A549 (cell line): ENCODE measurements around the gene PARD3B.

Experiments
- JUN ChIP-seq, 2 experiments: fragments of >200 bp; sonication (Bioruptor Twin); formaldehyde crosslinking; IDR thresholded peaks; 2 replicates in 1 of 2; 3 replicates in 1 of 2; pipeline ENCODE4 v1.6.1; 2016 to 2017
- POLR2A ChIP-seq: IDR thresholded peaks from 2 replicates; pipeline ENCODE4 v1.6.1; 2012; ENCODE audit warnings: mild to moderate bottlenecking, low read length
- RFX5 ChIP-seq: fragments of 450-650 bp; IDR thresholded peaks from 2 replicates; pipeline ENCODE4 v1.7.1; 2014; ENCODE audit warnings: antibody characterized with exemption, mild to moderate bottlenecking, moderate library complexity
- TF ChIP-seq, protein P1 (sequence below): fragments of >200 bp; sonication (Bioruptor Twin); formaldehyde crosslinking; IDR thresholded peaks from 3 replicates; pipeline ENCODE4 v1.6.1; 2016
- TF ChIP-seq, protein P2 (sequence below): fragments of >200 bp; sonication (Bioruptor Twin); formaldehyde crosslinking; IDR thresholded peaks from 3 replicates; pipeline ENCODE4 v1.5.1; 2016
- TF ChIP-seq, protein P3 (sequence below): IDR thresholded peaks from 2 replicates; pipeline ENCODE4 v1.6.1; 2012

DNA sequence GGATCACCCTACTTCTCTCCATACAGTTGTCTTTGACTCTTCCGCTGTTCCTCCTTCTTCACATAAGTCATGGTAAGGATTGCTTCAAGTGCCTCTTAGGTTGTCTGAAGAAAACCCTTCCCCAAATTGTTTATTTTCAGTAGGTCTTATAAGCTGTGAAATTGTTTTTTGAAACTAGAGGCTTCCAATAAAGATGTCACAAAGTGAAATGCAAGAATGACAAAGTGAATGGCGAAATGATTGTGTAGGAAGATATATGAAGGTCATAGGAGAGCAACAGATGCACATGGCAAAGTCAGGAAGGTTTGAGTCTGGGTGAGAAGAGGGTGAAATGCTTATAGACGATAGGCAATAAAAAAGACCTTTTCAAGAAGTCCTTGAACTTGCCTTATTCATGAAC, 548.8 kb downstream of the PARD3B start:
- TF ChIP-seq POLR2A: no peak
- TF ChIP-seq, protein P1, sequence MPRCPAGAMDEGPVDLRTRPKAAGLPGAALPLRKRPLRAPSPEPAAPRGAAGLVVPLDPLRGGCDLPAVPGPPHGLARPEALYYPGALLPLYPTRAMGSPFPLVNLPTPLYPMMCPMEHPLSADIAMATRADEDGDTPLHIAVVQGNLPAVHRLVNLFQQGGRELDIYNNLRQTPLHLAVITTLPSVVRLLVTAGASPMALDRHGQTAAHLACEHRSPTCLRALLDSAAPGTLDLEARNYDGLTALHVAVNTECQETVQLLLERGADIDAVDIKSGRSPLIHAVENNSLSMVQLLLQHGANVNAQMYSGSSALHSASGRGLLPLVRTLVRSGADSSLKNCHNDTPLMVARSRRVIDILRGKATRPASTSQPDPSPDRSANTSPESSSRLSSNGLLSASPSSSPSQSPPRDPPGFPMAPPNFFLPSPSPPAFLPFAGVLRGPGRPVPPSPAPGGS: no peak
- TF ChIP-seq, protein P2, sequence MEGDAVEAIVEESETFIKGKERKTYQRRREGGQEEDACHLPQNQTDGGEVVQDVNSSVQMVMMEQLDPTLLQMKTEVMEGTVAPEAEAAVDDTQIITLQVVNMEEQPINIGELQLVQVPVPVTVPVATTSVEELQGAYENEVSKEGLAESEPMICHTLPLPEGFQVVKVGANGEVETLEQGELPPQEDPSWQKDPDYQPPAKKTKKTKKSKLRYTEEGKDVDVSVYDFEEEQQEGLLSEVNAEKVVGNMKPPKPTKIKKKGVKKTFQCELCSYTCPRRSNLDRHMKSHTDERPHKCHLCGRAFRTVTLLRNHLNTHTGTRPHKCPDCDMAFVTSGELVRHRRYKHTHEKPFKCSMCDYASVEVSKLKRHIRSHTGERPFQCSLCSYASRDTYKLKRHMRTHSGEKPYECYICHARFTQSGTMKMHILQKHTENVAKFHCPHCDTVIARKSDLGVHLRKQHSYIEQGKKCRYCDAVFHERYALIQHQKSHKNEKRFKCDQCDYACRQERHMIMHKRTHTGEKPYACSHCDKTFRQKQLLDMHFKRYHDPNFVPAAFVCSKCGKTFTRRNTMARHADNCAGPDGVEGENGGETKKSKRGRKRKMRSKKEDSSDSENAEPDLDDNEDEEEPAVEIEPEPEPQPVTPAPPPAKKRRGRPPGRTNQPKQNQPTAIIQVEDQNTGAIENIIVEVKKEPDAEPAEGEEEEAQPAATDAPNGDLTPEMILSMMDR: no peak
- TF ChIP-seq, protein P3, sequence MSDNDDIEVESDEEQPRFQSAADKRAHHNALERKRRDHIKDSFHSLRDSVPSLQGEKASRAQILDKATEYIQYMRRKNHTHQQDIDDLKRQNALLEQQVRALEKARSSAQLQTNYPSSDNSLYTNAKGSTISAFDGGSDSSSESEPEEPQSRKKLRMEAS: no peak
- TF ChIP-seq RFX5: no peak
- TF ChIP-seq JUN (IDR thresholded peaks at IDR 0.05): no peak
